ENCODE results near the gene TRMT2B.

- TF ChIP-seq YY1 (IDR thresholded peaks at IDR 0.05; ENCODE audit: insufficient read depth, insufficient read length), result no peak
- no peak for TF ChIP-seq SUZ12 (IDR thresholded peaks at IDR 0.05; ENCODE audit: extremely low read depth, insufficient read depth, insufficient read length)
Measured at GRCh38 chrX:100964362-100964761, 87.5 kb downstream of the TRMT2B start.

All from NT2/D1 (cell line).